GM18517 (cell line): ENCODE results near the gene F2R.

ENCODE experiments used
- ATAC-seq: cut with Tn5 transposase; IDR thresholded peaks from one replicate; pipeline ENCODE4 v1.9.1; 2021; ENCODE audit warnings: mild to moderate bottlenecking, moderate library complexity; ENCODE audit not compliant: unreplicated experiment

The F2R gene

DNA sequence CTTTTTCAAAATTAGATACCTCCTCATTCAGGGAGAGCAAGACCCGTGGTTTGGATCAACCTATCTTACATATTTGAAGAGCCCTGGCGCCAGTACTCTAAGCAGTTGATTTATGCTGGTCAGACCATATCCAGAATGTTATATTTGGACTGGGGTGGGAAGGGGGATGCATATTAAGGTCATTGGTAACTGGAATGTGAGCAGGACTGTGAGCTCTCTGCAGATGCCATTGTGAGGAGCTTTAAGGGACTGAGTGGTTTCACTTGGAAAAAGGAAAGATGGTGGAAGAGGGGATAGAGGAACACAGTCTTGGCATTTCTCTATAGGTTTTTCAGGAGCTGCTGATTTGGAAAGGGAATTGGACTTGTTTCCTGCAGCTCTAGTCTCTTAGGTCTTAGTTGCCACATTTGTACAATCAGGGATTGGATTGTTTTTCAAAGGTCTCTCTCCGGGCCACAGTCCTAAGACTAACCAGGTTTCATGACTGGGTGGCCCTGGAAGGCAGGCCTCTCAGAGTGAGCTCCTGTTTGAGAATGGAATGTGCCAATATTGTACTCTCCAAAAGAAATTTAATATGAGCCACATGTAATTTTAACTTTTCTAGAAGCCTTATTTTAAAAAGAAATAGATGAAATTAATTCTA, 25.8 kb upstream of the F2R start:
- ATAC-seq: no peak

DNA sequence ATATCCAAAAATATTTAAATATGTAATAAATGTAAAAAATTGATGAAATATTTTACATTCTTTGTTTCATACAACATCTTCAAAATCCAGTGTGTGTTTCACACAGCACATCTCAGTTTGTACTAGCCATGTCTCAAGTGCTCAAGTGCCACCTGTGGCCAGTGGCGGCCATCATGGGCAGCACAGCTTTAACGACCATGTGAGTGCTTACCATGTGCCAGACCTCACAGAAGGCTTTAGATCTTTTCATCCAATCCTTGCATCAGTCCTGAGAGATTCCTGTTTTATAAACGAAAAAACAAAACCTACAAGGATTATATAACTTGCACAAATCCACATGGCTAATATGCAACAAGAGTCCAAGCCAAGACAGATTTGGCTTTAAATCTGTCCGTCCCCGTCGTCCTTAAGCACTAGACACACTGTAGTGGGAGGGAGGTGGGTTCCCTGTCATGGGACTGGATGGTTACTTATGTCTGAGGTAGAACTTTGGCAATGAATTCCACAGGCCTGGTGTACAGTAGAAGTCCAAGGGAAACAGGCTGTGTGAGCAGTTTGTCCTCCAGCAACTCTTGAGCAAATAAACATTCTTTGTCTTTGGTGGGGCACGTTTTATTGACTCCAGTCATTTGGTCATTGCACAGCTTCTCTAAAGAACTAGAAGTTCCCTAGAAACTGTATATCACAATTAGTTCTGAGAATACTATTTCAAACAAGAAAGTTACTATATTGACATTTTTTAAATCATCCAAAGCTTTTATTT, 25.0 kb upstream of the F2R start:
- no peak for ATAC-seq

DNA sequence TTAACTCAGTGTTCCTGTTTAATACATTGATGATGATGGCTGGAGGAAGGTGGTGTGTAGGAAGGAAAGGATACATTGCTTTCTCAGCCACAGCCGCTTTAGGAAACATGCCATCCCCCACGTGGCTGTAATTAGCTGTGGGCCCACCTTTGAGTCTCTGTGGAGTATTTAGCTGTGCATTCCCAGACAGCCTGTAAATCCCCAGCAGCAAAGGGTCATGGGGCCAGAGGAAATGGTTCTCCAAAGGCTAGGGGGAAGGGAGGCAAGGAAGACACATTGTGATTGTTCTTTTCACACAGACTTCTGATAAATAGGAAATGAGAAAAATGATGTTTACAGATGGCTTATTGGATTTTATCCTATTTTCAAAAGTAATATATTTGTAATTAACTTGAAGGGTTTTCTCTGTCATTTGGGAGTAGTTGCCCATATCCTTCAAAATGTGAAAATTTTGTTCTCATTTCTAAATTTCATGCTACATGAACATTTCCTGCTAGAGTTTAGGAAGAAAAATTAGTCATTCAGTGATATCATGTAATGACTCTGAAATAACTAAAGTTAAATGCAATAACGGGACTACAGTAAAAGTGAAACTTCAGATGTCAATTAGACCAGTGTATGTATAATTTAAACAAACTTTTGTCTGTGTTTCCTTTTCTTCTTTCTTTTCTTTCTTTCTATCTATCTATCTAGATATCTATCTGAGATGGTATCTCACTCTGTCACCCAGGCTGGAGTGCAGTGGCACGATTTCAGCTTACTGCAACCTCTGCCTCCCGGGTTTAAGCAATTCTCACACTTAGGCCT, 24.3 kb upstream of the F2R start:
- no peak for ATAC-seq

DNA sequence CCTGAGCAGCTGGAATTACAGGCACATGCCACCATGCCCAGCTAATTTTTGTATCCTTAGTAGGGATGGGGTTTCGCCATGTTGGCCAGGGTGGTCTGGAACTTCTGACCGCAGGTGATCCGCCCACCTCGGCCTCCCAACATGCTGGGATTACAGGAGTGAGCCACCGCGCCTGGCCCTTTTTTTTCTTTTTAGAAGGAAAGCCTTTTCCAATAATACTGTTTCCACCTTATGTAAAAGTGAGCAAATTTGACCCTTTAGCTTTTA, 23.7 kb upstream of the F2R start:
- no peak for ATAC-seq

DNA sequence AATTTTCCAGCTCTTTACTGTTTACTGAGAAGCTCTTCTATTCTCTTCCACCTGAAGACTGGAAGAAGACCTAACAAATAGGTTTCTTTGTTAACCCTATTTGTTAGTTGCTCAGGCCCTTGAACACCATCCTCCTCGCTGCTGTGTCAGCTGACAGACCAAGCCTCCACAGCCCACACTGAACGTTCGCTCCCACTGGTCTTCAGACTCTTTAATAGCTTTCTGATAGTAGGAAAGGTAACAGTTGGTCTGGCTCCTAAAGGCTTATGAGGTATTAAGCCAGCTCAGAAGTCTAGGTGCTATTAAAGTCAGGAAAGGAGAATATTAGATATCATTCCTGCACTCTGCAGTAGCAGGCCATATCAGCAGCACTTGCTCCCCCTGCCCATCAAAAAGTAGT, 23.3 kb upstream of the F2R start:
- ATAC-seq: no peak

DNA sequence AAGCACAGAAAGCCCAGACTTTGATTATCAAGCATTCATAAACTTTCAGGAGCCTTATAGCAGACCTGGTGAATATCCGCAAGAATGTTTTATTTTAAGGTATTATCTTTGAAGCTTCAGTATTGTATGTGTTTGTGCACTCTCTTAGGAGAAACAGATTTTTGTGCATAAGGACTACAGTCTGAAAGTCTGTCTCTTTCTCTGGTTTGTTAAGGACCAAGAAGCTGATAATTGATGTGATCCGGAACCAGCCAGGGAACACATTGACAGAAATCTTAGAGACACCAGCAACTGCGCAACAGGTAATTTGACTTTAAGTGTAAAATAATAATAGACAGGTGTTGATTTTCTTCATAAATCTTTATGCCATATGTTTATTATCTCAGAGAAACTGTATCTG, 22.8 kb upstream of the F2R start:
- no peak for ATAC-seq

- ATAC-seq: no peak
Measured at GRCh38 chr5:76694317-76694716, 21.6 kb upstream of the F2R start.

- no peak for ATAC-seq
Measured at GRCh38 chr5:76695346-76695745, 20.6 kb upstream of the F2R start.

DNA sequence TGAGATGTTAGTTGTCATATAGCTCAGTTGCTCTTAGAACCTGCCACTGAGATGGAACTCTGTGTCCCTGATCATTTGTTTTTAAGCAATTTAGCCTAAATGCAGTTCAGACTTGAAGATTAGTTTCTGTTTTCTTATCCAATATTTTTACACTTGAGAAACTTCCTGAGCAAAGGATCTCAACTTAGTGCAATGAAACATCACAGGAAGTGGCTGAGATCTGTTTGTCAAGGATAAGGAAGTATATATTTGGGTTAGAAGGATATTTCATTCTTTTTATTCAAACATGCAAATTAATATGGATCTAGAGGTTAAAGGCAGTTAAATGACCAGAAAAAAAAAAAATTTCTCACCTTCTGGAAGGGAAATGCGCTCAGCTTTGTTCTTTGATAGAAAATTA, 19.7 kb upstream of the F2R start:
- ATAC-seq: no peak

- ATAC-seq: no peak
Measured at GRCh38 chr5:76697670-76698069, 18.3 kb upstream of the F2R start.

DNA sequence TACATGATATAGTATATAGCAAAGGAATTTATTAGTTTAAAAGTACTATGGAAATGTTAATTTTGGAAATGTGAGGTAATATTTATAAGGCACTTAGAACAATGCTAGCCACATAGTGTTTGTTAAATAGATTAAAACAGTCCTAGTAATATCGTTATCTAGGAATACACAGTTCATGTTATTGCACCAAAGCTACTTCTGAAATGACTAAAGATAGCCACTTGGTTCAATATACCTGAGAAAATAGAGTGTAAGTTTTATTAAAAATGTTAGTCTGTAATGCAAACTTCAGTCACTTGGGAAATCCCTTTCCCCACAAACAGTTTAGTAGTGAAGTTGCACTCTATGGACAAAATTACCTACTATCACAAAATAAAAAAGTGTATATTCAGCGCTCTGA, 15.4 kb upstream of the F2R start:
- ATAC-seq: no peak

- no peak for ATAC-seq
Measured at GRCh38 chr5:76701298-76701697, 14.6 kb upstream of the F2R start.

- ATAC-seq: no peak
Measured at GRCh38 chr5:76703707-76704106, 12.2 kb upstream of the F2R start.

DNA sequence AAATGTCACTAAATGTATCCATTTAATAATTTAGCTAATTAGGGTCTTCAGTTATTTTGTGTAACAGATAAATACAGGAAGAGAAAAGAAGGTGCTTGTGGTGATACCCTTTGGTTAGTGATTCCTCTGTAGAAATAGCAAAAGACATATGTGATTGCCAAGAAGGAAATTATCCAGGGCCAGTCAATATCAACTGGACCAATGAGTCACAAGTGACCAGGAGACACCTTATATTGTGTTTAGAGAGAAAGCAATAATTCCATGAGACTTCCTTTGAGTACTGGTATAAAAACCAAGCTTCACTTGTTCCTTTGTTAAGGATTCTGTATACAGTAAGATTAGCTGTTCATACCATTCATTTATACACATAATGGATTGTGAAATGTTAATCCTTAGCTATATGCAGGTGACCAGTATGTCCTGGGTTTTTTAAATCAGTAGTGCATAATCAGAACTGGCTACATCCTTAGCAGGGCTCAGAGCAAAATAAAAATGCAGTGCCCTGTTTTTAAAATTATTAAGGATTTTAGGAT, 11.7 kb upstream of the F2R start:
- ATAC-seq: no peak

DNA sequence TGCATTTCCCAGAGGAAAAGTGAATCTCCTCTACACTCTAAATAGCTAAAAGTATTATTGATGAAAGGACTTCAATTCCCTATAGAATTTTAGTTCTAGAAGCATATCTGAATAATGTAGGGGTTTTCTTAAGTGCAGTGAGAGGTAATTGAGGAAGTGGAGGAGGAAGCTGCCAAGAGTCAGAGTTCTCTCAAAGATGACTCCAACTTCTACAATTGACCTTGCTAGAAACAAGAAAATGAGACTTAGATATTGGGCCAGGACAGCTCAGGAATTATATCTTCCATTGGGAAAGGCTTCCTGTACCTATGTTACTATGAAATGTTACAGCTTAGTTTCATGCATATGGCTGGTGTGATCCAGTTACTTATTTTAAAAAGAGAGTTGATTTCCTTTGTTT, 10.4 kb upstream of the F2R start:
- no peak for ATAC-seq

DNA sequence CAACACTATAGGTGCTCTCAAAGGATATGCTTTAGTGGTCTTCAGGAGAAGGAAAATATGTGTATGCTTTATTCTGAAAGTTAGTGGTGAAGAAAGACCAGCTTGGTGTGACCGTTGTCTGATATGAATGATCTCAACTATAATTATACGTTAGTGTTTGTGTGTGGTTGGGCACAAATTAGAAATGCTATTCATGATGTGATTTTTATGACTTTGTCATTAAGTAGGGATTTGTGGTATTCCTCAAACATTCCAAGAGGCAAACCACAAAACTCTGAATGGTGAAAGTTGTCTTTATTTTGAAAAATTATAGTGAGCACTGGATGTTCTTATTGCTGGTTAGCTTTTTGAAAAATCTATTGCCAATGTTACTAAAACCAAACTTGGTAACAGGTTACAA, 6.2 kb upstream of the F2R start:
- no peak for ATAC-seq

GRCh38 chr5:76710991-76711390, 4.9 kb upstream of the F2R start:
- ATAC-seq: no peak

- no peak for ATAC-seq
Measured at GRCh38 chr5:76714751-76715485, 1.0 kb upstream of the F2R start.

- ATAC-seq: no peak
Measured at GRCh38 chr5:76715486-76715735, 515 bp upstream of the F2R start.

DNA sequence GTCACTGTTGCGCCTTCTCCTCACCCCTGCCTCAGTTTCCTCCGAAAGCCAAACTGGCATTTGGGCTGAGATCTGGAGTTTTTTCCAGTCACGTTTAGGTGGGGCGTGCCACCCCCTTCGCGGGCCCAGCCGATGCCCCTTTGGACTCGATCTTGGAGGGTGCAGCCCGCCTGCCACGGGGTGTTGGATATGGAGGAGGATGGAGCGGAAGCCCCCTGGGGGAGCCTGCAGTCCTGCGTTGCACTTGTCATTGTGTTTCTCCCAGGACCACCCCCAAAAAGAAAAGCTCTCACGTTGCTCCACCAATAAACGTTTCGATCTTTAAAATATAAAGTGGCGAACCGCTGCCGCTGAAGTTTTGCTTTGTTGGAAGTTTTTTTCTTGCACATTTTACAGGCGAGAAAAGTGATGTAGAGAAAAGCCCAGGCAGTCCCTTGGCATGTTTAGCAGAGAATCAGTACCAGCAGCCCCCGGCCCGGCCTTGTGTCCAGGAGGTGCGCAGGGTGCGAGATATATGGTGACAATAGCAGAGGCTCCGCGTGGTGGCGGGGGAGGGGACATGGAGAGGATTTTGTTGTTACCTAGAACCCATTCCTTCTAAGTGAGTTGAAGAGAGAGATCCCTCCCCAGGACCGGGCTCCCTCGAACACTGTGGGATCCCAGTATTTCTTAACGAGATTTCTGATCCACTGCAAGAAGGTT, 681 bp downstream of the F2R start:
- ATAC-seq: no peak
